Progenitor cell of endocrine pancreas (in vitro differentiated cells): ENCODE data around the gene MVB12B. TPM values are rescaled to one million over a fixed set of nuclear protein-coding genes. Genes with fewer than 3 reads are reported as not detected.

Source experiments
- DNase-seq: peaks from one replicate; pipeline ENCODE4 v3.0.0; 2021; ENCODE audit warnings: low spot score; ENCODE audit not compliant: unreplicated experiment
- H3K27ac Mint-ChIP-seq: 2 replicates; pipeline ENCODE4 v1.8.0; 2021; ENCODE audit warnings: mild to moderate bottlenecking, moderate library complexity, mixed read lengths
- H3K27me3 Mint-ChIP-seq: 2 replicates; pipeline ENCODE4 v1.8.0; 2021; ENCODE audit warnings: mixed read lengths
- H3K36me3 Mint-ChIP-seq: 2 replicates; pipeline ENCODE4 v1.8.0; 2022; ENCODE audit warnings: mixed read lengths; ENCODE audit not compliant: insufficient read depth
- H3K4me1 Mint-ChIP-seq: 2 replicates; pipeline ENCODE4 v1.8.0; 2021; ENCODE audit warnings: low read depth, mixed read lengths
- H3K4me3 Mint-ChIP-seq: 2 replicates; pipeline ENCODE4 v1.8.0; 2021; ENCODE audit warnings: low read depth, mild to moderate bottlenecking, moderate library complexity, mixed read lengths
- H3K9me3 Mint-ChIP-seq: 2 replicates; pipeline ENCODE4 v1.8.0; 2021; ENCODE audit warnings: low read depth, mixed read lengths
- total RNA-seq: library from RNA; stranded (reverse); gene quantifications from 2 replicates; pipeline ENCODE4 v1.2.1, GENCODE V29; 2021
- TF ChIP-seq, protein P1 (sequence below): fragments of 200-600 bp; sonication (generic); IDR thresholded peaks from one replicate; pipeline ENCODE4 v1.5.0; 2021; ENCODE audit warnings: antibody characterized with exemption, mild to moderate bottlenecking; ENCODE audit not compliant: unreplicated experiment

MVB12B gene
- total RNA-seq, 1 donor from 2014 or later: 34.6 TPM

DNA sequence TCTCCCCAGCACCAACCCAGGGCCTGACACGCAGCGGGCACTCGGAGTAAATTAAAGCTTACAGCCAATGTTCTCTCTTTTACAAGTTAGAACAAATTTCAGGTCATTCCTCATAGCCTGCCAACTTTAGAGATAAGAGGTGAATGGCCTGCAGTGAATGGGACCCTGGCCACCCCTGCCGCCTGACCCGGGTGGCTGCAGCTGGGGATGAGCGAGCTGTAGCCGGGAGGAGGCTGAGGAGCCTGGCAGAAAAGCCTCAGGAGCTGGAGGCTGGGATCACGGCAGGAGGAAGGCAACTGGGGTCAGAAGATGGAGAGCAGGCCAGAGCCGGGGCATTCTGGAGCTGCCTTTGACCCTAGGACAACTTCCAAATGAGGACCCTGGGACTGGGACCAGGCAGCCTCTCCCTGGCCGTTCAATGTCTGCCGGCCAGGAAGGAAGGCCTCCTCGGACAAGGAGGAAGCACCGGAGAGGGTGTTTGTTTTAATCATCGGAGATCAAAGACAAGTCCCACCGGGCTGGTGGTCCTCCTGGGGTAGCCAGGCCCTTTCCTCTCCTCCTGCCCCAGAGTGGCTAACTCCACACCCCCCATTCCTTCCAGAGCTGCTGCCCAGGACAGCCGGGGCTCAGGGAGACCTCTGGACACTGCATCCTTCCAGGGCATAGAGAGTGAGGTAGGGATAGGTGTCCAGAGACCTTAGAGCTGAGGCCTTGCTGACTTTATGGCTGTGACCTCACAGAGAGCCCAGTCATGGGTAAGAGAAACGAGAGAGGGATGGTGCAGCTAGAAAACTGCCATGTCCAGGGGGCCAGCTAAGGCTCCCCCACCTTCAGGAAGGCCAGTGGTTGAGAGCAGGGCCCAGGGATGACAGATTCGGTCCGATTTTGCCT, 199.8 kb downstream of the MVB12B start:
- H3K27me3 Mint-ChIP-seq: peaks cover 84% of the 10 kb centered on the region
- DNase-seq: no peak
- H3K9me3 Mint-ChIP-seq: no peaks in the 10 kb centered on the region
- H3K4me3 Mint-ChIP-seq: no peak overlapping the region
- H3K27ac Mint-ChIP-seq: no peak overlapping the region
- H3K36me3 Mint-ChIP-seq: no peaks in the 10 kb centered on the region
- TF ChIP-seq, protein P1, sequence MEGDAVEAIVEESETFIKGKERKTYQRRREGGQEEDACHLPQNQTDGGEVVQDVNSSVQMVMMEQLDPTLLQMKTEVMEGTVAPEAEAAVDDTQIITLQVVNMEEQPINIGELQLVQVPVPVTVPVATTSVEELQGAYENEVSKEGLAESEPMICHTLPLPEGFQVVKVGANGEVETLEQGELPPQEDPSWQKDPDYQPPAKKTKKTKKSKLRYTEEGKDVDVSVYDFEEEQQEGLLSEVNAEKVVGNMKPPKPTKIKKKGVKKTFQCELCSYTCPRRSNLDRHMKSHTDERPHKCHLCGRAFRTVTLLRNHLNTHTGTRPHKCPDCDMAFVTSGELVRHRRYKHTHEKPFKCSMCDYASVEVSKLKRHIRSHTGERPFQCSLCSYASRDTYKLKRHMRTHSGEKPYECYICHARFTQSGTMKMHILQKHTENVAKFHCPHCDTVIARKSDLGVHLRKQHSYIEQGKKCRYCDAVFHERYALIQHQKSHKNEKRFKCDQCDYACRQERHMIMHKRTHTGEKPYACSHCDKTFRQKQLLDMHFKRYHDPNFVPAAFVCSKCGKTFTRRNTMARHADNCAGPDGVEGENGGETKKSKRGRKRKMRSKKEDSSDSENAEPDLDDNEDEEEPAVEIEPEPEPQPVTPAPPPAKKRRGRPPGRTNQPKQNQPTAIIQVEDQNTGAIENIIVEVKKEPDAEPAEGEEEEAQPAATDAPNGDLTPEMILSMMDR: no peak
- H3K4me1 Mint-ChIP-seq: peaks cover 2% of the 10 kb centered on the region

DNA sequence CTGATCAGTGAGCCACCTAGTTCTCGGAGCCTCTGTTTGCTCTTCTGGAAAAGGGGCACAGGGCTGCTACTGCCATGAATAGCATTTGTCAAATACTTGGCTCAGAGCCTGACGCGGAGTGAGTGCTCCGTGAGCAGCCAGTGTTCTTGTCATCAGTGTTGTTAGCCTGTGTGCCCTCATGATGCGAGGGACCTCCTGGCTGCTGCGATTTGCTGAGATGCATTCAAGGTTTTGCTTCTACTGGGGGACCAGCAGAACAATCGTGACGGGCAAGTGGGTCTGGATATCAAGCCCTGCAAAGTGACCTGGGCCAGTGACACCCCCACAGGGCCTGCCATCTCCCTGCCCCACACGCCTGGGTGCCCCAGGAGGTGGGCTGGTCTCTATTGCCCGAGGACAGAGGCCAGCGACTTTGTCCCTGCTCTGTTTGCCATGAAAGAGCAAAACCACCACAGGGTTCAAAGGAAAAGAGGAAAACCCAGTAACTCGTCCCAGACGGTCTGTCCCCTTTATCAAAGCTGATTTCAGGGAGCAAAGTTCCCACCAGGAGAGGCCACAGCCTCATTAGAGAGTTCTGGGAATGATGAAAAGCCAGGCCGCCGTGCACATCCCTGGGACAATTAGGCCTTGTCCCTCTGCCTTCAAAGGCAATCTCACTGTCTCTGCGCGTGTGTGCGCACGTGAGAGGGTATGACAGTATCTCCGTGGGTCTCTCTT, 200.6 kb downstream of the MVB12B start:
- H3K4me1 Mint-ChIP-seq: peaks cover 2% of the 10 kb centered on the region

DNA sequence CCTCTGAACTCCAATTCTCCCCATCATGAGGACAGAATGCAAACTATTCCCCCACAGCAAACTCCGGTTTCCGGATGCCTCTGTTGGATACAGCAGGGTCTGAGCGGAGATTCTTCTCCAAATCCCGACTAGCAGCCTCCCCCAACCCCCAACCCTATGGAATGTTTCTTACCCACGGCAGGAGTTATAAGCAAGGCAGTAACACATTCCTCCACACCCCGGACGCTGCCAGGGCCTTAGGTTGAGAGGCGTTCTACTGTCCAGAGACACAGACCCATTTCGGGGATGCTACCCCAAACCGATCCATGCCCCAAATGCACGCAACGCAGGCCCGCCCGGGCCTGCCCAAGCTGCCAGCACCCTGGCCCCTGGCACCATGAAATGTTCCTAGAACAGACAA, 201.5 kb downstream of the MVB12B start:
- no peaks in the 10 kb centered on the region for H3K9me3 Mint-ChIP-seq
- TF ChIP-seq, protein P1: no peak
- DNase-seq: no peak
- no peaks in the 10 kb centered on the region for H3K36me3 Mint-ChIP-seq
- no peak overlapping the region for H3K27ac Mint-ChIP-seq
- peaks cover 83% of the 10 kb centered on the region for H3K27me3 Mint-ChIP-seq
- H3K4me3 Mint-ChIP-seq: no peak overlapping the region
- H3K4me1 Mint-ChIP-seq: peaks cover 2% of the 10 kb centered on the region

More for the DNA sequence above, 200.6 kb downstream of the MVB12B start:
- Mint-ChIP-seq H3K9me3 (no peaks in the 10 kb centered on the region), H3K27ac (no peak overlapping the region), H3K36me3 (no peaks in the 10 kb centered on the region), H3K4me3 (no peak overlapping the region), H3K27me3 (peaks cover 83% of the 10 kb centered on the region)
- TF ChIP-seq, protein P1: no peak
- DNase-seq: no peak

DNA sequence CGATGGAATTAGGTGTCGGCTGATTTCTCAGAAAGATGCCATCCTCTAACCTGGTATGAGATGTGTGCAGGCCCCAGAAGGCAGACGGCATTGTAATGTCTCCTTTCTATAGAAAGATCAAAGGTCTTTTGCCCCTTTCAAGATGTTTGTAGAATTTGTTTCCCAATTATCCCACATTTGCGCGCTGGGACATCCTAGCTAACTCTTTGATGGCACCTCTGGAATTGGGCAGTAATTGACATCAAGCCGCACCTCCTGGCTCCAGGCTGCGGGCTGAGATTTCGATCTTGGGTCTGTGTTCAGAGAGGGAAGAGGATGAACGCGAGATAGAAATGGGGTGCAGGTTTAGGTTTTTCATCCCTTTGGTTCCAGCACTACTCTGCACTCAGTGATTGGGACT, 202.3 kb downstream of the MVB12B start:
- H3K27me3 Mint-ChIP-seq: peaks cover 83% of the 10 kb centered on the region
- H3K4me1 Mint-ChIP-seq: peaks cover 2% of the 10 kb centered on the region
- TF ChIP-seq, protein P1: no peak

DNA sequence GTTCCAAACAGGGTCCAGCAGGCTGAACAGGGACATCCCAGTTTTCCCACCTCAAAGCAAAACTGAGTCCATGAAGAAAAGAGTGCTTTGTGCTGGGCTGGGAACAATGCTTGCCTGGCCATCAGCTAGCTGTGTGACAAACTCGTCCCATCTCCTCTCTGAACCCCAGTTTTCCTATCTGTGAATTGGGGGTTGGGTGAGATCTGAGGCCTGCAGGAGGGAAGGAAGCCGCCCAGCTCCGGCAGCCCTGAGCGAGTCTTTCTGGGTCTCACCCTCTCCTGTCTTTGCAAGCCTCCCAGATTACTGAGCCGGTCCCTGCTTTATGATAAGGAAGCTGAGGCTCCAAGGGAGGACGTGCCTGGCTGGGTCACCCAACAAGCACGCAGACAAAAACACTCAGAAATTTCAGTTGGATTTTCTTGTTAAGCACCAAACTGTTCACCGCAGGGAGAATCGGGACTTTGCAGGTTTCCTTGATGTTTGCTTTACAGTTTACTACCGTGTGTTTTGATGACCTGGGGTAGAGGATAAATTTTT, 204.5 kb downstream of the MVB12B start:
- Mint-ChIP-seq H3K9me3 (no peaks in the 10 kb centered on the region), H3K27me3 (peaks cover 85% of the 10 kb centered on the region), H3K4me1 (peaks cover under 1% of the 10 kb centered on the region), H3K27ac (no peak overlapping the region), H3K36me3 (no peaks in the 10 kb centered on the region), H3K4me3 (no peak overlapping the region)
- DNase-seq: no peak
- TF ChIP-seq, protein P1: no peak

More for the DNA sequence above, 202.3 kb downstream of the MVB12B start:
- Mint-ChIP-seq H3K4me3 (no peak overlapping the region), H3K9me3 (no peaks in the 10 kb centered on the region), H3K36me3 (no peaks in the 10 kb centered on the region), H3K27ac (no peak overlapping the region)
- DNase-seq: no peak
